Measurements from ENCODE around the gene ITPKB. TPM values are rescaled to one million over a fixed set of nuclear protein-coding genes. Genes with fewer than 3 reads are reported as not detected.

Gene ITPKB
- total and polyA plus RNA-seq, 2 of the 13 experiments (the other 11 are each of a cell fraction or from before 2014, with no cell fraction given): not detected

GRCh38 chr1:226660410-226661182 is 78.5 kb downstream of the ITPKB start (continued):
- no peak for TF ChIP-seq SKIL (CRISPR knock-in tag; IDR thresholded peaks at IDR 0.05; ENCODE audit: borderline replicate concordance)
- TF ChIP-seq CBX5 (CRISPR knock-in tag; IDR thresholded peaks at IDR 0.05; ENCODE audit: borderline replicate concordance): no peak
- no peak for TF ChIP-seq SIX4 (CRISPR knock-in tag; IDR thresholded peaks at IDR 0.05)
- no peak for TF ChIP-seq KDM2A (CRISPR knock-in tag; IDR thresholded peaks at IDR 0.05; ENCODE audit: borderline replicate concordance, low read depth)
- no peak for TF ChIP-seq KAT2B (IDR thresholded peaks at IDR 0.05; ENCODE audit: borderline replicate concordance, low read depth, low read length)

GRCh38 chr1:226659641-226660040 is 79.4 kb downstream of the ITPKB start:
- Histone ChIP-seq H2AFZ (ENCODE audit: low read length) (no peak overlapping the region), H3K79me2 (ENCODE audit: insufficient read depth, low read length) (no peaks in the 10 kb centered on the region), H3K9ac (ENCODE audit: insufficient read depth, low read depth, low read length) (no peak overlapping the region), H3K27ac (ENCODE audit: extremely low read length, insufficient read depth, low read length) (no peak overlapping the region), H3K4me1 (ENCODE audit: insufficient read depth, low read length) (no peaks in the 10 kb centered on the region), H4K20me1 (ENCODE audit: insufficient read depth, low read length) (no peaks in the 10 kb centered on the region), H3K9me3 (ENCODE audit: low read length) (no peaks in the 10 kb centered on the region), H3K4me2 (ENCODE audit: low read depth, low read length) (no peak overlapping the region), H3K4me3 (replicated peaks in 1 of 3; ENCODE audit: insufficient read depth in 1 of 3, low read depth in 2 of 3, low read length in 3 of 3) (no peak overlapping the region), H3K27me3 (ENCODE audit: control insufficient read depth in 1 of 2, insufficient read depth in 2 of 2, low read length in 2 of 2) (peaks cover 5 to 80% of the 10 kb centered on the region in 2 experiments; a peak in 4 of 5 replicates), H3K36me3 (replicated peaks in 1 of 2; ENCODE audit: control insufficient read depth in 1 of 2, insufficient read depth in 2 of 2, low read length in 2 of 2) (no peaks in the 10 kb centered on the region)
- intact Hi-C loops (cut with micrococcal nuclease; ENCODE audit: unreplicated experiment): no loop called here
- no TSS peak for BruUV-seq (replicated peaks)
- ATAC-seq: no peak
- no peak for TF ChIP-seq ZNF543 (CRISPR knock-in tag; IDR thresholded peaks at IDR 0.05)
- TF ChIP-seq HOMEZ (CRISPR knock-in tag; IDR thresholded peaks at IDR 0.05; ENCODE audit: low read depth): no peak
- no peak for TF ChIP-seq ZNF274 (CRISPR knock-in tag; IDR thresholded peaks at IDR 0.05)
- TF ChIP-seq GTF3A (CRISPR knock-in tag; conservative IDR thresholded peaks at IDR 0.05): no peak
- TF ChIP-seq SMC3 (IDR thresholded peaks at IDR 0.05; ENCODE audit: low read length): no peak
- TF ChIP-seq POLR2G (IDR thresholded peaks at IDR 0.05; ENCODE audit: low read depth, low read length): no peak
- TF ChIP-seq, protein P1, sequence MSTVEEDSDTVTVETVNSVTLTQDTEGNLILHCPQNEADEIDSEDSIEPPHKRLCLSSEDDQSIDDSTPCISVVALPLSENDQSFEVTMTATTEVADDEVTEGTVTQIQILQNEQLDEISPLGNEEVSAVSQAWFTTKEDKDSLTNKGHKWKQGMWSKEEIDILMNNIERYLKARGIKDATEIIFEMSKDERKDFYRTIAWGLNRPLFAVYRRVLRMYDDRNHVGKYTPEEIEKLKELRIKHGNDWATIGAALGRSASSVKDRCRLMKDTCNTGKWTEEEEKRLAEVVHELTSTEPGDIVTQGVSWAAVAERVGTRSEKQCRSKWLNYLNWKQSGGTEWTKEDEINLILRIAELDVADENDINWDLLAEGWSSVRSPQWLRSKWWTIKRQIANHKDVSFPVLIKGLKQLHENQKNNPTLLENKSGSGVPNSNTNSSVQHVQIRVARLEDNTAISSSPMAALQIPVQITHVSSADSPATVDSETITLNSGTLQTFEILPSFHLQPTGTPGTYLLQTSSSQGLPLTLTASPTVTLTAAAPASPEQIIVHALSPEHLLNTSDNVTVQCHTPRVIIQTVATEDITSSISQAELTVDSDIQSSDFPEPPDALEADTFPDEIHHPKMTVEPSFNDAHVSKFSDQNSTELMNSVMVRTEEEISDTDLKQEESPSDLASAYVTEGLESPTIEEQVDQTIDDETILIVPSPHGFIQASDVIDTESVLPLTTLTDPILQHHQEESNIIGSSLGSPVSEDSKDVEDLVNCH (CRISPR knock-in tag; IDR thresholded peaks at IDR 0.05): no peak
- 0 out of 2 replicates have a peak, but pooled peaks have one; percentile 49 for TF ChIP-seq ZNF263 (CRISPR knock-in tag; IDR thresholded peaks at IDR 0.05)
- no peak for TF ChIP-seq SSRP1 (CRISPR knock-in tag; IDR thresholded peaks at IDR 0.05)
- POLR2A ChIA-PET: no interaction called here
- WGBS (ENCODE audit: low lambda C conversion rate): 0% methylated on average over 1 of the region's 5 CpGs
- FAIRE-seq: no peak
- in situ Hi-C loops (cut with HindIII; ENCODE audit: extremely low pct_ligation_motif_present, low pct_unique_long_range_greater_than_20kb): no loop called here
- no peak for DNase-seq (ENCODE audit: low spot score)
- CTCF ChIA-PET (ENCODE audit: low intra/inter-chr PET ratio, low total read pairs): no interaction called here
